ENCODE measurements around the gene HCK.

The HCK gene

GRCh38 chr20:32132911-32133549 is 81.0 kb downstream of the HCK start:
- DNase-seq = no peak

- no peak for DNase-seq
Observed at GRCh38 chr20:32134026-32134425, 82.0 kb downstream of the HCK start.

- DNase-seq = no peak
Observed at GRCh38 chr20:32135983-32136515, 84.0 kb downstream of the HCK start.

- DNase-seq = no peak
Observed at GRCh38 chr20:32138921-32139320, 86.9 kb downstream of the HCK start.

GRCh38 chr20:32139947-32140346 is 87.9 kb downstream of the HCK start:
- DNase-seq = no peak

GRCh38 chr20:32140603-32141002 is 88.6 kb downstream of the HCK start:
- no peak for DNase-seq

- DNase-seq = no peak
Observed at GRCh38 chr20:32141465-32141980, 89.5 kb downstream of the HCK start.

GRCh38 chr20:32142088-32142487 is 90.0 kb downstream of the HCK start:
- DNase-seq = no peak

GRCh38 chr20:32142991-32143390 is 90.9 kb downstream of the HCK start:
- DNase-seq = no peak

GRCh38 chr20:32144898-32145662 is 93.0 kb downstream of the HCK start:
- no peak for DNase-seq

GRCh38 chr20:32149566-32150170 is 97.6 kb downstream of the HCK start:
- DNase-seq = no peak

GRCh38 chr20:32150291-32150848 is 98.3 kb downstream of the HCK start:
- no peak for DNase-seq

Data from CD4-positive, alpha-beta T cell treated with Interleukin-6 for 4 hours (primary cell).